NT2/D1 (cell line): ENCODE data around the gene PIK3C3.

Experiments
- DNase-seq: peaks from one replicate; pipeline ENCODE4 v3.0.0-alpha.2; 2011; ENCODE audit warnings: low read depth, low spot score
- H3K27me3 ChIP-seq: 2 replicates; pipeline ENCODE4 v1.6.0; 2011; ENCODE audit warnings: mild to moderate bottlenecking; ENCODE audit not compliant: insufficient read length, insufficient read depth
- H3K36me3 ChIP-seq: 2 replicates; pipeline ENCODE4 v1.6.1; 2011; ENCODE audit warnings: mild to moderate bottlenecking, low read length, mixed read lengths; ENCODE audit not compliant: insufficient read depth, insufficient read length
- H3K4me1 ChIP-seq: 2 replicates; pipeline ENCODE4 v1.5.1; 2011; ENCODE audit not compliant: insufficient read depth, insufficient read length
- H3K4me3 ChIP-seq: 2 replicates; pipeline ENCODE4 v1.5.1; 2011; ENCODE audit warnings: low read depth; ENCODE audit not compliant: insufficient read length
- H3K9ac ChIP-seq: 2 replicates; pipeline ENCODE4 v1.6.0; 2011; ENCODE audit warnings: low read depth; ENCODE audit not compliant: insufficient read length
- H3K9me3 ChIP-seq: 2 replicates; pipeline ENCODE4 v1.5.1; 2011; ENCODE audit warnings: mild to moderate bottlenecking, low read length; ENCODE audit not compliant: insufficient read depth
- SUZ12 ChIP-seq: IDR thresholded peaks from 2 replicates; pipeline ENCODE4 v1.6.1; 2011; ENCODE audit not compliant: insufficient read length, insufficient read depth; ENCODE audit errors: extremely low read depth
- YY1 ChIP-seq: IDR thresholded peaks from 2 replicates; pipeline ENCODE4 v1.6.1; 2011; ENCODE audit not compliant: insufficient read length, insufficient read depth
- ZNF274 ChIP-seq: IDR thresholded peaks from 2 replicates; pipeline ENCODE4 v1.6.1; 2011; ENCODE audit warnings: mild to moderate bottlenecking, low read depth, low read length

PIK3C3 gene

DNA sequence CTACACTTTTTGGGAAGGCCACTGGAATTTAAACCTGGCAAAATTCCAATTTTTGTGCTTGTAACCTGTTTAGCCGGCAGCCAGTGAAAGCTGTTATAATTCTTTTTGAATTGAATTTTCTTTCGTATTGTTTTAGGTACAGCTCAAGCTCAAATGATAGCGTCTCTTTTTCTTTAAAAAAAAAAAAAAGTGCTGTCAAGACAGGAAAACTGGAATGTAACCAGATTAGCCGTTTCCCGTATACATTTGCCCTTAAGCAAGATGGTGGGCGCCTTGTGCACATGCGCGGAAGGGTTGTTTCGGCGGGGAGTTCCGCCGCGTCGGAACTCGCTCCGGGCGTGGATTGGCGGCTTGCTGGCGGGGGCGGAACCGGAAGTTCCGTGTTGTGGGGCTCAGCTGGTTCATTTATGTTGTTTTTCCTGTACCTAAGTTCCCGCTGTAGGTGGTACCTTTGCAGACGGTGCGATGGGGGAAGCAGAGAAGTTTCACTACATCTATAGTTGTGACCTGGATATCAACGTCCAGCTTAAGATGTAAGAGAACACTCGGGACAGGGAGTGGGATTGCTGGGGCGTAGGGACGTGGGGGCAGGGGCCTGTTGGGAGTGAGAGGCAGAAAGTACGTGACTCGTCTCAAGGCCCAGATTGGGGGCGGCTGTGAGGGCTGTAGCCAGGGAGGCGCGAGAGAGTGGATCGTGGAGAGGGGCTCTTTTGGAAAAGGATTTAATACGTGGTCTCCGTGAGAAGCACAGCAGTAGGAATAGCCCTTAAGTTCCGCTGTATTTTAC lies at the start of gene PIK3C3:
Gene PIK3C3, plus strand, starts transcription at position 408 of the 787 bp plus-strand sequence. Its CDS starts 58 bp downstream, at position 466.
- no peaks in the 10 kb centered on the region for H3K4me1 ChIP-seq
- peak; percentile 88 for DNase-seq
- TF ChIP-seq ZNF274 = no peak
- peak; percentile 91 for TF ChIP-seq YY1
- H3K27me3 ChIP-seq = no peaks in the 10 kb centered on the region
- H3K4me3 ChIP-seq = peak within 1 kb of the TSS; percentile 80
- H3K9me3 ChIP-seq = no peaks in the 10 kb centered on the region
- peak within 1 kb of the TSS; percentile 80 for H3K9ac ChIP-seq
- peaks cover 16% of the 10 kb centered on the region for H3K36me3 ChIP-seq

DNA sequence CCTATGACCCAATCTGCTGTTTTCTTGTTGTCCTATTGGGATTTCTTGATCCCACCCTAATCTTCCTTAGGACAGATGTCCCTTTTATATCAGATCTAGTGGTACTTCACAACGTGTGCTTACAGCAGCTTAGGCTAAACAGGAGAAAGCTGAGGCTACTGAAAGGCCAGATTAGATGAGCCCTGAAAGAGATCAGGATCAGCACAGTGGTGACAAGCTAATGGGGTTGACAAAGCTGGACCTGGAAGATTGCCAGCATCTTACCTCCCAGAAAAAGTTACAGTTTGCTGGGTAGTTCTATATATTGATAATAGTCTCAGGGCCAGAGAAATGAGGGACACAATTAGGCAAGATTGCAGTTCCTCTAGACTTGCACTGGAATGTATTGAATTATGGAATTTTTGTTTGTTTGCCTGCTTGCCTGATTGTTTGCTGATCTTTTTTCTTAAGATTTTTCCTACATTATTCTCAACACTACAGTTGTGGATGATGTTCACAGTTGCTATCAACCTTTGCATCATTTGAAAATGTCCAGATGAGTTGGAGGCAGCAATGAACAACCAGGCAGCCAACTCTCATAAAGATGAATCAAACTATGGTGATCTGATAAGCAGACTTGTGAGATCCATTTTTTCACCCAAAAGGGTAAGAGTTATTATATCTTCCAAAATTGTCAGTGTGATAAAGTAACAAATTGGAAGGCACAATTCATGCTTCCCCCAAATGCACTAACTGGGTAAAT lies 49.1 kb upstream of the PIK3C3 start:
- no peak overlapping the region for H3K4me3 ChIP-seq
- TF ChIP-seq ZNF274 (no peak), SUZ12 (no peak), YY1 (no peak)
- H3K9ac ChIP-seq = no peak overlapping the region
- no peaks in the 10 kb centered on the region for H3K9me3 ChIP-seq
- no peaks in the 10 kb centered on the region for H3K27me3 ChIP-seq
- H3K36me3 ChIP-seq = no peaks in the 10 kb centered on the region
- no peaks in the 10 kb centered on the region for H3K4me1 ChIP-seq
- no peak for DNase-seq

GRCh38 chr18:41906528-41907146 lies 48.4 kb upstream of the PIK3C3 start:
- DNase-seq = peak; percentile 13
- no peaks in the 10 kb centered on the region for H3K36me3 ChIP-seq
- H3K9me3 ChIP-seq = no peaks in the 10 kb centered on the region
- H3K9ac ChIP-seq = no peak overlapping the region
- no peaks in the 10 kb centered on the region for H3K27me3 ChIP-seq
- TF ChIP-seq SUZ12 = no peak
- no peak for TF ChIP-seq YY1
- TF ChIP-seq ZNF274 = no peak
- H3K4me3 ChIP-seq = no peak overlapping the region
- H3K4me1 ChIP-seq = no peaks in the 10 kb centered on the region

DNA sequence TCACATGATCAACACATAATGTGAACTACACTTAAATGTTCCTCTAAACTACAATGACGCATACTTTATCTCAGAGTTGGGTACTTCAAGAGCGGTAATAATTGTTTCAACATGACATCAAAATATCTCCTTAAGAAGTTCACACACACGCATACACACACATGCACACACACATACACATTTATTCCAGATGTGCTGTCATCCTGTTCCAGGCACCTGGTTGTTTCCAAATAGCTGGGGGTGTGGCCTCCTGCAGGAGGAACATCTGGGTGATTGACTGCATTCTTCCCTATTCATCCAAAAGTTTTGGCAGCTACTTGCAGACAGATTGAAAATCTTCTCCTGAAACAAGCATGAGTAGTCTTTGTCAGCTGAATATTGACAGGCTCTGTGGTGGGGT lies 37.9 kb upstream of the PIK3C3 start:
- Histone ChIP-seq H3K9ac (no peak overlapping the region), H3K9me3 (no peaks in the 10 kb centered on the region), H3K36me3 (no peaks in the 10 kb centered on the region), H3K27me3 (no peaks in the 10 kb centered on the region), H3K4me1 (no peaks in the 10 kb centered on the region), H3K4me3 (no peak overlapping the region)
- TF ChIP-seq SUZ12 (no peak), YY1 (no peak), ZNF274 (no peak)
- DNase-seq = no peak

GRCh38 chr18:41921770-41922169 lies 33.3 kb upstream of the PIK3C3 start:
- Histone ChIP-seq H3K4me3 (no peak overlapping the region), H3K36me3 (no peaks in the 10 kb centered on the region), H3K9ac (no peak overlapping the region), H3K27me3 (no peaks in the 10 kb centered on the region), H3K9me3 (no peaks in the 10 kb centered on the region), H3K4me1 (no peaks in the 10 kb centered on the region)
- TF ChIP-seq YY1 = no peak
- TF ChIP-seq SUZ12 = no peak
- no peak for TF ChIP-seq ZNF274
- no peak for DNase-seq

DNA sequence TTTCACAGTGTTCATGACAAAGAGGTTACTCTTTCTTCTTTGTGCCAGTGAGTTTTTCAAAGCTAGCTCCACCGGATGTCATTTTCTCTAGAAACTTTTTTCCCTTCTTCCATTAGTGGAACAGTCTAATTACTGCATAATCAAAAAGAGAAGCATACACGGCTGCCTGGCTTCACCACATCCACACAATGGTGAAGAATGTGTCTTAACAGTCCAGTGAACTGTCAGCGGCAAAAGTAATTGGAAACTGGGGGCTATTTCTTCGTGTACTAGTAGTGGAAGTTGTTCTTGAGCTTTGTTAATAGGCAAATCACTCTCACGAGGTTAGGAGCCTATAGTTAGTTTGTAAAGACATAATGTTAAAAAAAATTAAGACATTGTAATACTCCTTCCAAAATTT lies 32.9 kb upstream of the PIK3C3 start:
- no peak for DNase-seq

GRCh38 chr18:41922841-41923240 lies 32.2 kb upstream of the PIK3C3 start:
- Histone ChIP-seq H3K9me3 (no peaks in the 10 kb centered on the region), H3K4me3 (no peak overlapping the region), H3K36me3 (no peaks in the 10 kb centered on the region), H3K27me3 (no peaks in the 10 kb centered on the region), H3K4me1 (no peaks in the 10 kb centered on the region), H3K9ac (no peak overlapping the region)
- DNase-seq = no peak
- TF ChIP-seq ZNF274 = no peak
- no peak for TF ChIP-seq SUZ12
- TF ChIP-seq YY1 = no peak

More for the DNA sequence above, 32.9 kb upstream of the PIK3C3 start:
- H3K9ac ChIP-seq = no peak overlapping the region
- no peaks in the 10 kb centered on the region for H3K4me1 ChIP-seq
- H3K27me3 ChIP-seq = no peaks in the 10 kb centered on the region
- no peaks in the 10 kb centered on the region for H3K36me3 ChIP-seq
- no peak overlapping the region for H3K4me3 ChIP-seq
- no peaks in the 10 kb centered on the region for H3K9me3 ChIP-seq
- TF ChIP-seq ZNF274 = no peak
- TF ChIP-seq SUZ12 = no peak
- TF ChIP-seq YY1 = no peak
